Chondrocyte (in vitro differentiated cells): ENCODE measurements around the gene MAML1. TPM values are rescaled to one million over a fixed set of nuclear protein-coding genes. Genes with fewer than 3 reads are reported as not detected.
A peak's percentile ranks its signal among the peaks of the same experiment; 100 is the strongest.

Experiments used
- DNase-seq: peaks from one replicate; pipeline ENCODE4 v3.0.0; 2021; ENCODE audit warnings: mixed read lengths, low spot score
- H3K27ac Mint-ChIP-seq: one replicate; pipeline ENCODE4 v1.8.0; 2021; ENCODE audit warnings: mild to moderate bottlenecking, moderate library complexity, mixed read lengths; ENCODE audit not compliant: unreplicated experiment
- H3K27me3 Mint-ChIP-seq: 2 replicates; pipeline ENCODE4 v1.8.0; 2021; ENCODE audit warnings: low read depth, mixed read lengths
- H3K36me3 Mint-ChIP-seq: 2 replicates; pipeline ENCODE4 v1.8.0; 2021; ENCODE audit warnings: low read depth, mixed read lengths
- H3K4me1 Mint-ChIP-seq: 2 replicates; pipeline ENCODE4 v1.8.0; 2021; ENCODE audit warnings: low read depth, mild to moderate bottlenecking, mixed read lengths
- H3K4me3 Mint-ChIP-seq: one replicate; pipeline ENCODE4 v1.8.0; 2021; ENCODE audit warnings: mild to moderate bottlenecking, moderate library complexity, mixed read lengths; ENCODE audit not compliant: unreplicated experiment
- H3K9me3 Mint-ChIP-seq: 2 replicates; pipeline ENCODE4 v1.8.0; 2021; ENCODE audit warnings: low read depth, mixed read lengths
- CTCF ChIP-seq: fragments of 200-600 bp; sonication (generic); IDR thresholded peaks from 2 replicates; pipeline ENCODE4 v1.5.0; 2021; ENCODE audit warnings: antibody characterized with exemption, mild to moderate bottlenecking, moderate library complexity
- total RNA-seq: library from RNA; stranded (reverse); gene quantifications from 3 replicates; pipeline ENCODE4 v1.2.1, GENCODE V29; 2021

MAML1 gene
- total RNA-seq, 1 donor from 2014 or later = 29.9 TPM

- Mint-ChIP-seq H3K9me3 (no peaks in the 10 kb centered on the region), H3K4me1 (peaks cover 7% of the 10 kb centered on the region), H3K36me3 (peaks cover 5% of the 10 kb centered on the region), H3K4me3 (no peak overlapping the region), H3K27ac (no peak overlapping the region), H3K27me3 (no peaks in the 10 kb centered on the region)
- TF ChIP-seq CTCF = no peak
- DNase-seq = no peak
Measured at GRCh38 chr5:179812997-179813607, 80.5 kb downstream of the MAML1 start.

DNA sequence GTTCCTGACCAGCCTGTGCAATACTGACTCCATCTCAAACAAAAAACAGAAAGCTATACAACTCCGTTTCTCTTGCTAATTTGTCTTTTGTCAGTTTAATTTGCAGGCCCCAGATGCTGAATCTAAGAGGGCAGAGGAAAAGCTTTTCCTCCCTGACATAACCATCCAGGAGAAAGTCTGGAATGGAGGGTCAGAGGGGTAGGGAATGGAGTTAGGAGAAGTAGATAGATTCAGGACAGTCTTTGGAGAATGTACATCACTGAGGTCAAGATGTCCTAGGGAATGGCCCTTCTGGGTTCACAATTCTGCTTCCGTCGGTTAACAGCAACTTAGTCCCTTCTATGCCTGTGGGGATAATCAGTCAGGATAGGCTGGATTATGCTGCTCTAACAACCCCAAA, 81.5 kb downstream of the MAML1 start:
- H3K4me3 Mint-ChIP-seq = no peak overlapping the region
- TF ChIP-seq CTCF = no peak
- H3K9me3 Mint-ChIP-seq = no peaks in the 10 kb centered on the region
- peaks cover 5% of the 10 kb centered on the region for H3K36me3 Mint-ChIP-seq
- no peak for DNase-seq
- H3K27ac Mint-ChIP-seq = no peak overlapping the region
- H3K4me1 Mint-ChIP-seq = peaks cover 15% of the 10 kb centered on the region
- no peaks in the 10 kb centered on the region for H3K27me3 Mint-ChIP-seq

DNA sequence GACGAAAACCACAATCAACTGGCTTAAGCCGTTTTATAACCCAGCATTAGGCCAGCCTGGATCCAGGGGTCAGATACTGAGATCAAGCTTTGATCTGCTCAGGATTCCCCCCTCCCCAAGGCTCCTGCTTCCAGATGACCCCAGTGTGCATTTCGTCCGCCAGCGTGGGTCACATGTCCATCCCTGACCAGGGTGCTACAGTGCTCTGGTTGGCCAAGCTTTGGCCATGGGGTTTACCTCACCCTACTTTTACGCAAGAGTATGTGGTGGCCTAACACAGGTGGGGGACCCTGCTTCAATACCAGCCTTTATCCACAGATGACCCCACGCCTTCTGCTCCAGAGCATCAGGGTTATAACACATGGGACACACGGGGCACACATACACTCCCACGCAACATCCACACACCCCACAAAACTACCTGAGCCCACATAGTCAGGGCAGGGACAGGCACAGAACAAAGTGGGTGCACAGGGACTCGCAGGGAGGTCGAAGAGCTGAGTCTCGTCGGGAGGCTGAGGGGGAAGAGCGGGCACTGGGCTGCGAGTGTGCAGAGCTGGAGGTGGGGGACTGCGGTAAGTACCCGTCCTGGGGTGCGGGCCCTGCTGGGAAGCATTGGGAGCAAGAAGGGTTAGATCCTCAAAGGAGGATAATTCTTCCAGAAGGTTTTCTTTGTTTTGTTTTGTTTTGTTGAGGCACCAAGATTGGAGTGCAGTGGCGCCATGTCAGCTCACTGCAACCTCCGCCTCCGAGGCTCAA, 83.0 kb downstream of the MAML1 start:
- Mint-ChIP-seq H3K27ac (no peak overlapping the region), H3K9me3 (no peaks in the 10 kb centered on the region), H3K36me3 (peaks cover 5% of the 10 kb centered on the region), H3K4me3 (no peak overlapping the region), H3K4me1 (peaks cover 29% of the 10 kb centered on the region), H3K27me3 (no peaks in the 10 kb centered on the region)
- no peak for TF ChIP-seq CTCF
- no peak for DNase-seq

- Mint-ChIP-seq H3K4me3 (no peak overlapping the region), H3K36me3 (peaks cover 5% of the 10 kb centered on the region), H3K27ac (peak overlapping the region; percentile 8), H3K27me3 (no peaks in the 10 kb centered on the region), H3K9me3 (no peaks in the 10 kb centered on the region), H3K4me1 (peaks cover 29% of the 10 kb centered on the region)
- no peak for TF ChIP-seq CTCF
- peak; percentile 83 for DNase-seq
Measured at GRCh38 chr5:179816401-179816795, 83.8 kb downstream of the MAML1 start.

- DNase-seq = peak; percentile 86
- Mint-ChIP-seq H3K9me3 (no peaks in the 10 kb centered on the region), H3K4me1 (peaks cover 31% of the 10 kb centered on the region), H3K27me3 (no peaks in the 10 kb centered on the region), H3K36me3 (peaks cover 5% of the 10 kb centered on the region), H3K27ac (no peak overlapping the region), H3K4me3 (peak overlapping the region; percentile 28)
- TF ChIP-seq CTCF = no peak
Measured at GRCh38 chr5:179816796-179817469, 84.3 kb downstream of the MAML1 start.
